ENCODE measurements around the gene A2M.

The A2M gene

GRCh38 chr12:9098463-9099026 lies 17.2 kb downstream of the A2M start:
- no peak for DNase-seq (ENCODE audit: low spot score)

- no peak for DNase-seq (ENCODE audit: low spot score)
Measured at GRCh38 chr12:9098115-9098452, 17.6 kb downstream of the A2M start.

GRCh38 chr12:9096563-9097176 lies 19.0 kb downstream of the A2M start:
- no peak for DNase-seq (ENCODE audit: low spot score)

- no peak for DNase-seq (ENCODE audit: low spot score)
Measured at GRCh38 chr12:9095322-9095721, 20.4 kb downstream of the A2M start.

GRCh38 chr12:9094512-9095206 lies 21.1 kb downstream of the A2M start:
- no peak for DNase-seq (ENCODE audit: low spot score)

- DNase-seq (ENCODE audit: low spot score) = no peak
Measured at GRCh38 chr12:9091891-9092598, 23.7 kb downstream of the A2M start.

GRCh38 chr12:9090220-9090619 lies 25.5 kb downstream of the A2M start:
- no peak for DNase-seq (ENCODE audit: low spot score)

GRCh38 chr12:9087087-9087835 lies 28.5 kb downstream of the A2M start:
- DNase-seq (ENCODE audit: low spot score) = no peak

GRCh38 chr12:9086087-9086486 lies 29.6 kb downstream of the A2M start:
- no peak for DNase-seq (ENCODE audit: low spot score)

- no peak for DNase-seq (ENCODE audit: low spot score)
Measured at GRCh38 chr12:9084417-9084816, 31.3 kb downstream of the A2M start.

GRCh38 chr12:9083793-9084192 lies 31.9 kb downstream of the A2M start:
- no peak for DNase-seq (ENCODE audit: low spot score)

- DNase-seq (ENCODE audit: low spot score) = no peak
Measured at GRCh38 chr12:9081667-9082427, 33.9 kb downstream of the A2M start.

GRCh38 chr12:9079883-9080675 lies 35.6 kb downstream of the A2M start:
- DNase-seq (ENCODE audit: low spot score) = no peak

GRCh38 chr12:9079082-9079481 lies 36.6 kb downstream of the A2M start:
- DNase-seq (ENCODE audit: low spot score) = no peak

- no peak for DNase-seq (ENCODE audit: low spot score)
Measured at GRCh38 chr12:9077152-9078031, 38.3 kb downstream of the A2M start.

- no peak for DNase-seq (ENCODE audit: low spot score)
Measured at GRCh38 chr12:9076733-9077132, 39.0 kb downstream of the A2M start.

- DNase-seq (ENCODE audit: low spot score) = no peak
Measured at GRCh38 chr12:9075138-9075535, 40.6 kb downstream of the A2M start.

- DNase-seq (ENCODE audit: low spot score) = no peak
Measured at GRCh38 chr12:9074484-9075137, 41.1 kb downstream of the A2M start.

GRCh38 chr12:9073076-9073475 lies 42.6 kb downstream of the A2M start:
- DNase-seq (ENCODE audit: low spot score) = no peak
